Liver (tissue), 9 donors: ENCODE data around the gene ASCL2. TPM values are rescaled to one million over a fixed set of nuclear protein-coding genes. Genes with fewer than 3 reads are reported as not detected.

Source experiments
- DNase-seq: peaks from one replicate; pipeline ENCODE4 v3.0.0-alpha.2; 2017; ENCODE audit warnings: low spot score
- H3K27ac ChIP-seq, 2 donors: one replicate each; pipeline ENCODE4 v1.7.0; 2013; ENCODE audit warnings: inconsistent platforms in 2 of 2, low read length in 2 of 2, control low read depth in 1 of 2, low read depth in 1 of 2, mild to moderate bottlenecking in 1 of 2
- H3K27me3 ChIP-seq, 4 donors: one replicate each; pipeline versions ENCODE4 v1.6.1 to v1.7.0; 2013; ENCODE audit warnings: low read length in 3 of 4, inconsistent platforms in 1 of 4, mild to moderate bottlenecking in 1 of 4, moderate library complexity in 1 of 4; ENCODE audit not compliant: control insufficient read depth in 4 of 4, insufficient read depth in 4 of 4
- H3K36me3 ChIP-seq, 4 donors: one replicate each; pipeline versions ENCODE4 v1.6.1 to v1.7.0; 2013; ENCODE audit warnings: low read length in 3 of 4, mild to moderate bottlenecking in 3 of 4, low read depth in 1 of 4, moderate library complexity in 1 of 4; ENCODE audit not compliant: control insufficient read depth in 4 of 4, insufficient read depth in 3 of 4
- H3K4me1 ChIP-seq, 4 donors: one replicate each; pipeline versions ENCODE4 v1.6.1 to v1.7.0; 2013; ENCODE audit warnings: low read length in 3 of 4, mild to moderate bottlenecking in 3 of 4, moderate library complexity in 1 of 4; ENCODE audit not compliant: control insufficient read depth in 4 of 4, insufficient read depth in 4 of 4
- H3K4me3 ChIP-seq, 3 donors: one replicate each; pipeline versions ENCODE4 v1.6.1 to v1.7.0; 2013; ENCODE audit warnings: low read length in 3 of 3, control low read depth in 1 of 3, low read depth in 1 of 3, mild to moderate bottlenecking in 1 of 3
- H3K9ac ChIP-seq, 2 donors: one replicate each; pipeline ENCODE4 v1.7.0; 2013; ENCODE audit warnings: low read length in 2 of 2, mild to moderate bottlenecking in 2 of 2, moderate library complexity in 2 of 2, control low read depth in 1 of 2, low read depth in 1 of 2
- H3K9me3 ChIP-seq, 4 donors: one replicate each; pipeline versions ENCODE4 v1.6.1 to v1.7.0; 2013; ENCODE audit warnings: low read length in 3 of 4; ENCODE audit not compliant: control insufficient read depth in 4 of 4
- ATF3 ChIP-seq: IDR thresholded peaks from 2 replicates; pipeline ENCODE4 v1.6.1; 2016; ENCODE audit warnings: antibody characterized with exemption
- CTCF ChIP-seq: fragments of 150-350 bp; IDR thresholded peaks from 2 replicates; pipeline ENCODE4 v1.5.1; 2017; ENCODE audit warnings: improper control_type of control experiment, low read depth, low read length; ENCODE audit not compliant: missing input control
- EGR1 ChIP-seq, 2 donors: IDR thresholded peaks; 2 replicates each; pipeline ENCODE4 v1.6.1; 2016 to 2018; ENCODE audit warnings: antibody characterized with exemption in 2 of 2, low read depth in 2 of 2
- FOXA1 ChIP-seq: IDR thresholded peaks from 2 replicates; pipeline ENCODE4 v1.6.1; 2016; ENCODE audit warnings: antibody characterized with exemption
- FOXA2 ChIP-seq: IDR thresholded peaks from 2 replicates; pipeline ENCODE4 v1.6.1; 2016; ENCODE audit warnings: antibody characterized with exemption
- GABPA ChIP-seq, 2 donors: IDR thresholded peaks in 1 of 2; conservative IDR thresholded peaks in 1 of 2; 2 replicates each; pipeline ENCODE4 v1.6.1; 2016; ENCODE audit warnings: antibody characterized with exemption in 2 of 2, mild to moderate bottlenecking in 1 of 2, moderate library complexity in 1 of 2
- HNF4A ChIP-seq, 2 donors: conservative IDR thresholded peaks; 2 replicates each; pipeline ENCODE4 v1.6.1; 2016; ENCODE audit warnings: antibody characterized with exemption in 2 of 2, mild to moderate bottlenecking in 2 of 2
- HNF4G ChIP-seq: IDR thresholded peaks from 2 replicates; pipeline ENCODE4 v1.6.1; 2016; ENCODE audit warnings: antibody characterized with exemption
- JUND ChIP-seq, 2 donors: IDR thresholded peaks; 2 replicates each; pipeline ENCODE4 v1.6.1; 2016; ENCODE audit warnings: antibody characterized with exemption in 2 of 2
- NR2F2 ChIP-seq: IDR thresholded peaks from 2 replicates; pipeline ENCODE4 v1.6.1; 2016; ENCODE audit warnings: antibody characterized with exemption
- RAD21 ChIP-seq, 2 donors: IDR thresholded peaks; 2 replicates each; pipeline ENCODE4 v1.6.1; 2016; ENCODE audit warnings: antibody characterized with exemption in 2 of 2, mild to moderate bottlenecking in 2 of 2
- RXRA ChIP-seq, 2 donors: IDR thresholded peaks; 2 replicates each; pipeline ENCODE4 v1.6.1; 2017 to 2018; ENCODE audit warnings: antibody characterized with exemption in 2 of 2, mild to moderate bottlenecking in 1 of 2
- SP1 ChIP-seq: IDR thresholded peaks from 2 replicates; pipeline ENCODE4 v1.6.1; 2018; ENCODE audit warnings: antibody characterized with exemption, mild to moderate bottlenecking
- TAF1 ChIP-seq: conservative IDR thresholded peaks from 2 replicates; pipeline ENCODE4 v1.6.1; 2016; ENCODE audit warnings: antibody characterized with exemption, mild to moderate bottlenecking
- YY1 ChIP-seq: IDR thresholded peaks from 2 replicates; pipeline ENCODE4 v1.6.1; 2016; ENCODE audit warnings: antibody characterized with exemption, mild to moderate bottlenecking
- WGBS: extraction: QIAGEN DNeasy Blood & Tissue Kit; methylation state at CpG from one replicate; pipeline ENCODE4 v1.1.7; 2013; 5-methylcytosine and 5-hydroxymethylcytosine counted together
- polyA plus RNA-seq, 2 donors: library from polyadenylated mRNA; stranded (reverse) in 1 of 2; unstranded in 1 of 2; fragments of 200-250 nt in 1 of 2; fragments of >200 nt in 1 of 2; fragmentation: Nextera tagmentation in 1 of 2; extraction: Ambion mirVana in 1 of 2; gene quantifications; one replicate each; pipeline versions ENCODE4 v1.2.1 to v1.2.3, GENCODE V29; 2013 to 2015
- total RNA-seq, 2 donors: library from RNA; depleted of rRNA; stranded (reverse); fragments of >200 nt; gene quantifications; one replicate each; pipeline ENCODE4 v1.2.3, GENCODE V29; 2014
- TF ChIP-seq, protein P1 (sequence below): IDR thresholded peaks from 2 replicates; pipeline ENCODE4 v1.6.1; 2016; ENCODE audit warnings: antibody characterized with exemption
- TF ChIP-seq, protein P2 (sequence below): IDR thresholded peaks from 2 replicates; pipeline ENCODE4 v1.6.1; 2016; ENCODE audit warnings: antibody characterized with exemption, mild to moderate bottlenecking
- TF ChIP-seq, protein P3 (sequence below): IDR thresholded peaks from 2 replicates; pipeline ENCODE4 v1.6.1; 2016; ENCODE audit warnings: antibody characterized with exemption
- donor health status: healthy.
- donor health status: healthy.
- donor health status: healthy.
- donor health status: healthy.
- donor health status: healthy.

The ASCL2 gene
- total and polyA plus RNA-seq, 4 donors = 0.17 to 0.47 (median 0.32) TPM

DNA sequence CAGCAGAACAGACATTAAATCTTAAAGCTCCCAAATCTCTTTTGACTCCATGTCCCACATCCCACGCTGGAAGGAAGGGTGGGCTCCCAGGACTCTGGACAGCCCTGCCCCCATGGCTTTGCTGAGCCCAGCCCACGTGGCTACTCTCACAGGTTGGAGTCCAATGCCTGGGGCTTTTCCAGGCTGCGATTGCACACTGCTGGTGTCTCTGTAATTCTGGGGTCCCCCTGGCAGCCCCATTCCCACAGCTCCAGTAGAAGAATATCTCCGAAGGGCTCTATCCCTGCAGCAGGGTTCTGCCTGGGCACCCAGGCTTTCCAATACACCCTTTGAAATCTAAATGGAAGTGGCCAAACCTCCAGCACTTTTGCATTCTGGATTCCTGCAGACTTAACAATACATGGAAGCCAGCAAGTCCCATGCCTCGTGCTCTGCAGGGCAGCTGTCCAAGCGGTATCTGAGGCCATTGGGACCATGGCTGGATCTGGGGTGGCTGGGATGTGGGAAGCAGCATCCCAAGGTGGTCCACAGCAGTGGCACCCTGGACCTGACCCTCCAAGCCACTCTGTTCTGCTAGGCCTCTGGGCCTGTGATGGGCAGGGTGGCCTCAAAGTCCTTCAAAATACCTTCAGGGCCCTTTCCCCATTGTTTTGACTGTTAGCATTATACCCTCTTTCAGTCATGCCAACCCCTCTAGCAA is 50.9 kb downstream of the ASCL2 start:
- TF ChIP-seq, protein P1, sequence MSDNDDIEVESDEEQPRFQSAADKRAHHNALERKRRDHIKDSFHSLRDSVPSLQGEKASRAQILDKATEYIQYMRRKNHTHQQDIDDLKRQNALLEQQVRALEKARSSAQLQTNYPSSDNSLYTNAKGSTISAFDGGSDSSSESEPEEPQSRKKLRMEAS = no peak
- no peak for TF ChIP-seq EGR1 (IDR thresholded peaks at IDR 0.05; ENCODE audit: low read depth in 2 of 2)
- TF ChIP-seq GABPA (IDR thresholded peaks at IDR 0.05 in 1 of 2, conservative IDR thresholded peaks at IDR 0.05 in 1 of 2) = no peak
- TF ChIP-seq, protein P2, sequence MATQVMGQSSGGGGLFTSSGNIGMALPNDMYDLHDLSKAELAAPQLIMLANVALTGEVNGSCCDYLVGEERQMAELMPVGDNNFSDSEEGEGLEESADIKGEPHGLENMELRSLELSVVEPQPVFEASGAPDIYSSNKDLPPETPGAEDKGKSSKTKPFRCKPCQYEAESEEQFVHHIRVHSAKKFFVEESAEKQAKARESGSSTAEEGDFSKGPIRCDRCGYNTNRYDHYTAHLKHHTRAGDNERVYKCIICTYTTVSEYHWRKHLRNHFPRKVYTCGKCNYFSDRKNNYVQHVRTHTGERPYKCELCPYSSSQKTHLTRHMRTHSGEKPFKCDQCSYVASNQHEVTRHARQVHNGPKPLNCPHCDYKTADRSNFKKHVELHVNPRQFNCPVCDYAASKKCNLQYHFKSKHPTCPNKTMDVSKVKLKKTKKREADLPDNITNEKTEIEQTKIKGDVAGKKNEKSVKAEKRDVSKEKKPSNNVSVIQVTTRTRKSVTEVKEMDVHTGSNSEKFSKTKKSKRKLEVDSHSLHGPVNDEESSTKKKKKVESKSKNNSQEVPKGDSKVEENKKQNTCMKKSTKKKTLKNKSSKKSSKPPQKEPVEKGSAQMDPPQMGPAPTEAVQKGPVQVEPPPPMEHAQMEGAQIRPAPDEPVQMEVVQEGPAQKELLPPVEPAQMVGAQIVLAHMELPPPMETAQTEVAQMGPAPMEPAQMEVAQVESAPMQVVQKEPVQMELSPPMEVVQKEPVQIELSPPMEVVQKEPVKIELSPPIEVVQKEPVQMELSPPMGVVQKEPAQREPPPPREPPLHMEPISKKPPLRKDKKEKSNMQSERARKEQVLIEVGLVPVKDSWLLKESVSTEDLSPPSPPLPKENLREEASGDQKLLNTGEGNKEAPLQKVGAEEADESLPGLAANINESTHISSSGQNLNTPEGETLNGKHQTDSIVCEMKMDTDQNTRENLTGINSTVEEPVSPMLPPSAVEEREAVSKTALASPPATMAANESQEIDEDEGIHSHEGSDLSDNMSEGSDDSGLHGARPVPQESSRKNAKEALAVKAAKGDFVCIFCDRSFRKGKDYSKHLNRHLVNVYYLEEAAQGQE = no peak
- TF ChIP-seq, protein P3, sequence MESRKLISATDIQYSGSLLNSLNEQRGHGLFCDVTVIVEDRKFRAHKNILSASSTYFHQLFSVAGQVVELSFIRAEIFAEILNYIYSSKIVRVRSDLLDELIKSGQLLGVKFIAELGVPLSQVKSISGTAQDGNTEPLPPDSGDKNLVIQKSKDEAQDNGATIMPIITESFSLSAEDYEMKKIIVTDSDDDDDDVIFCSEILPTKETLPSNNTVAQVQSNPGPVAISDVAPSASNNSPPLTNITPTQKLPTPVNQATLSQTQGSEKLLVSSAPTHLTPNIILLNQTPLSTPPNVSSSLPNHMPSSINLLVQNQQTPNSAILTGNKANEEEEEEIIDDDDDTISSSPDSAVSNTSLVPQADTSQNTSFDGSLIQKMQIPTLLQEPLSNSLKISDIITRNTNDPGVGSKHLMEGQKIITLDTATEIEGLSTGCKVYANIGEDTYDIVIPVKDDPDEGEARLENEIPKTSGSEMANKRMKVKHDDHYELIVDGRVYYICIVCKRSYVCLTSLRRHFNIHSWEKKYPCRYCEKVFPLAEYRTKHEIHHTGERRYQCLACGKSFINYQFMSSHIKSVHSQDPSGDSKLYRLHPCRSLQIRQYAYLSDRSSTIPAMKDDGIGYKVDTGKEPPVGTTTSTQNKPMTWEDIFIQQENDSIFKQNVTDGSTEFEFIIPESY = no peak
- TF ChIP-seq HNF4G = no peak
- no peak for TF ChIP-seq SP1
- no peak for TF ChIP-seq FOXA1
- no peak for TF ChIP-seq HNF4A (conservative IDR thresholded peaks at IDR 0.05)
- no peak for TF ChIP-seq CTCF
- no peak for TF ChIP-seq NR2F2
- no peak for TF ChIP-seq TAF1
- no peak for TF ChIP-seq RXRA (IDR thresholded peaks at IDR 0.05)
- TF ChIP-seq FOXA2 = no peak
- no peak for TF ChIP-seq RAD21 (IDR thresholded peaks at IDR 0.05)
- TF ChIP-seq ATF3 = no peak
- TF ChIP-seq YY1 = no peak
- no peak for TF ChIP-seq JUND (IDR thresholded peaks at IDR 0.05)
- H3K27me3 ChIP-seq = no peaks in the 10 kb centered on the region
- DNase-seq = no peak

More for the DNA sequence above, 50.9 kb downstream of the ASCL2 start:
- H3K4me3 ChIP-seq = no peak overlapping the region
- no peaks in the 10 kb centered on the region for H3K36me3 ChIP-seq
- WGBS = 71% methylated on average over 6 of the region's 6 CpGs
- no peaks in the 10 kb centered on the region for H3K9me3 ChIP-seq
- no peak overlapping the region for H3K27ac ChIP-seq
- H3K9ac ChIP-seq = no peak overlapping the region
- H3K4me1 ChIP-seq = no peaks in the 10 kb centered on the region

Other genes with a start within 250 kb of the ASCL2 start
- gene IGF2, start 131.2 kb downstream of the ASCL2 start, total RNA-seq = 1,000 to 10,000 TPM in 1 of 2 donors, 10 to 100 TPM in 1; 70.5 to 1,440 TPM
- 100 to 1,000 TPM; 125 to 259 TPM for gene IGF2, start 131.2 kb downstream of the ASCL2 start, polyA plus RNA-seq
- gene INS, start 109.4 kb downstream of the ASCL2 start, total RNA-seq = under 1 TPM in 1 of 2 donors, not detected in 1; 0.37 TPM
- gene INS, start 109.4 kb downstream of the ASCL2 start, polyA plus RNA-seq = under 1 TPM in 1 of 2 donors, not detected in 1; 0.16 TPM
- not detected for gene TH, start 98.8 kb downstream of the ASCL2 start, total RNA-seq
- under 1 TPM; 0.13 to 0.24 TPM for gene TH, start 98.8 kb downstream of the ASCL2 start, polyA plus RNA-seq
- 10 to 100 TPM in 1 of 2 donors, under 1 TPM in 1; 0.67 to 16.2 TPM for gene C11orf21, start 31.3 kb upstream of the ASCL2 start, total RNA-seq
- under 1 TPM; 0.14 to 0.22 TPM for gene C11orf21, start 31.3 kb upstream of the ASCL2 start, polyA plus RNA-seq
- 10 to 100 TPM in 1 of 2 donors, under 1 TPM in 1; 0.25 to 71.4 TPM for gene TSPAN32, start 31.4 kb upstream of the ASCL2 start, total RNA-seq
- under 1 TPM; 0.32 to 0.57 TPM for gene TSPAN32, start 31.4 kb upstream of the ASCL2 start, polyA plus RNA-seq
- 100 to 1,000 TPM in 1 of 2 donors, 10 to 100 TPM in 1; 76.9 to 190 TPM for gene CD81, start 106.7 kb upstream of the ASCL2 start, total RNA-seq
- 100 to 1,000 TPM; 139 to 712 TPM for gene CD81, start 106.7 kb upstream of the ASCL2 start, polyA plus RNA-seq
- 10 to 100 TPM; 16.6 to 18.5 TPM for gene TSSC4, start 130.2 kb upstream of the ASCL2 start, total RNA-seq
- gene TSSC4, start 130.2 kb upstream of the ASCL2 start, polyA plus RNA-seq = 10 to 100 TPM; 15.8 to 19.1 TPM
- gene TRPM5, start 173.9 kb upstream of the ASCL2 start, total RNA-seq = under 1 TPM in 1 of 2 donors, not detected in 1; 0.05 TPM
- gene TRPM5, start 173.9 kb upstream of the ASCL2 start, polyA plus RNA-seq = not detected
- gene KCNQ1, start 174.4 kb upstream of the ASCL2 start, total RNA-seq = 1 to 10 TPM; 1.3 to 2.2 TPM
- gene KCNQ1, start 174.4 kb upstream of the ASCL2 start, polyA plus RNA-seq = 1 to 10 TPM in 1 of 2 donors, under 1 TPM in 1; 0.31 to 1.7 TPM